IMR-90 (cell line): ENCODE measurements around the gene PRKACB. TPM values are rescaled to one million over a fixed set of nuclear protein-coding genes. Genes with fewer than 3 reads are reported as not detected.
A peak's percentile ranks its signal among the peaks of the same experiment; 100 is the strongest.
"Not testable (repeated sequence)": the region's sequence is repeated elsewhere in the genome, so short reads cannot be mapped to it uniquely, and the experiment has no call there.

Experiments
- ATAC-seq: fragments of 200-7000 bp; cut with Tn5 transposase; 2 replicates; pipeline ENCODE4 v1.9.1; 2020; ENCODE audit warnings: low read depth, mild to moderate bottlenecking, moderate library complexity
- BruUV-seq: library from RNA; stranded (reverse); fragments of 400-500 nt; replicated peaks from 2 replicates; lab custom pipeline; 2021; lab: Mats Ljungman, UMichigan
- CTCF ChIA-PET: fragments of 300-600 bp; formaldehyde crosslinking; extraction: SDS; loops from one replicate; lab custom pipeline; 2021; ENCODE audit warnings: antibody characterized with exemption; lab: Yijun Ruan, JAX
- POLR2A ChIA-PET: fragments of 300-600 bp; sonication (Branson Sonifier 250); formaldehyde crosslinking; loops from one replicate; lab custom pipeline; 2022; ENCODE audit warnings: antibody characterized with exemption; ENCODE audit not compliant: unreplicated experiment; lab: Charles Lee
- DNase-seq: peaks from one replicate; pipeline ENCODE4 v3.0.0; 2013
- H2AFZ ChIP-seq: replicated peaks from 2 replicates; pipeline ENCODE3; 2013; ENCODE audit warnings: low read length, mild to moderate bottlenecking; ENCODE audit not compliant: poor library complexity
- H2AK5ac ChIP-seq: 2 replicates; pipeline ENCODE4 v1.6.1; 2013; ENCODE audit warnings: low read depth, low read length, inconsistent platforms
- H2AK9ac ChIP-seq: replicated peaks from 2 replicates; pipeline ENCODE3; 2013; ENCODE audit warnings: mild to moderate bottlenecking, low read depth, low read length, moderate library complexity; ENCODE audit not compliant: poor library complexity
- H2BK120ac ChIP-seq: 2 replicates; pipeline ENCODE4 v1.6.1; 2013; ENCODE audit warnings: low read depth, low read length, inconsistent platforms
- H2BK15ac ChIP-seq: 3 replicates; pipeline ENCODE4 v1.6.1; 2013; ENCODE audit warnings: low read depth, low read length, inconsistent platforms
- H2BK20ac ChIP-seq: 2 replicates; pipeline ENCODE4 v1.6.1; 2013; ENCODE audit warnings: low read depth, mild to moderate bottlenecking, inconsistent platforms, low read length, moderate library complexity
- H2BK5ac ChIP-seq: 2 replicates; pipeline ENCODE4 v1.6.1; 2013; ENCODE audit warnings: mild to moderate bottlenecking, low read depth, low read length, inconsistent platforms; ENCODE audit not compliant: poor library complexity, severe bottlenecking
- H3K14ac ChIP-seq: replicated peaks from 2 replicates; pipeline ENCODE4 v1.6.1; 2013; ENCODE audit warnings: low read depth, low read length, inconsistent platforms
- H3K18ac ChIP-seq: 2 replicates; pipeline ENCODE4 v1.6.1; 2013; ENCODE audit warnings: low read depth, low read length, control low read depth
- H3K23ac ChIP-seq: 2 replicates; pipeline ENCODE4 v1.6.1; 2013; ENCODE audit warnings: low read depth, low read length, inconsistent platforms
- H3K27ac ChIP-seq: 2 replicates; pipeline ENCODE4 v1.5.1; 2013; ENCODE audit warnings: mild to moderate bottlenecking, control low read depth, low read length; ENCODE audit not compliant: insufficient read depth
- H3K27me3 ChIP-seq: 2 replicates; pipeline ENCODE4 v1.6.1; 2013; ENCODE audit warnings: low read length; ENCODE audit not compliant: control insufficient read depth, insufficient read depth
- H3K36me3 ChIP-seq: 2 replicates; pipeline ENCODE4 v1.6.1; 2013; ENCODE audit warnings: low read length, mixed read lengths; ENCODE audit not compliant: control insufficient read depth, insufficient read depth
- H3K4ac ChIP-seq: 2 replicates; pipeline ENCODE4 v1.6.1; 2013; ENCODE audit warnings: low read depth, low read length, inconsistent platforms
- H3K4me1 ChIP-seq: 2 replicates; pipeline ENCODE4 v1.6.1; 2013; ENCODE audit warnings: low read length, mixed read lengths; ENCODE audit not compliant: control insufficient read depth, insufficient read depth
- H3K4me2 ChIP-seq: 2 replicates; pipeline ENCODE4 v1.6.1; 2013; ENCODE audit warnings: low read depth, mild to moderate bottlenecking, control low read depth, low read length, moderate library complexity
- H3K4me3 ChIP-seq: 2 replicates; pipeline ENCODE4 v1.5.1; 2013; ENCODE audit warnings: low read depth, mild to moderate bottlenecking, control low read depth, low read length, moderate library complexity; ENCODE audit not compliant: insufficient read depth
- H3K56ac ChIP-seq: 2 replicates; pipeline ENCODE4 v1.6.1; 2013; ENCODE audit warnings: low read length, inconsistent platforms; ENCODE audit not compliant: insufficient read depth; ENCODE audit errors: extremely low read depth
- H3K79me1 ChIP-seq, 2 experiments: 2 replicates each; pipeline ENCODE4 v1.6.1; 2013; ENCODE audit warnings: low read length in 2 of 2, inconsistent platforms in 1 of 2, low read depth in 1 of 2
- H3K9ac ChIP-seq: 2 replicates; pipeline ENCODE4 v1.6.1; 2013; ENCODE audit warnings: low read depth, low read length, control low read depth
- H3K9me1 ChIP-seq: 2 replicates; pipeline ENCODE4 v1.6.1; 2013; ENCODE audit warnings: low read length, inconsistent platforms; ENCODE audit not compliant: insufficient read depth
- H3K9me3 ChIP-seq: 2 replicates; pipeline ENCODE4 v1.6.1; 2013; ENCODE audit warnings: low read length; ENCODE audit not compliant: control insufficient read depth, insufficient read depth
- H4K20me1 ChIP-seq: 2 replicates; pipeline ENCODE4 v1.6.1; 2013; ENCODE audit warnings: low read length, inconsistent platforms; ENCODE audit not compliant: insufficient read depth
- H4K5ac ChIP-seq: 2 replicates; pipeline ENCODE4 v1.6.1; 2013; ENCODE audit warnings: mild to moderate bottlenecking, low read depth, low read length, control low read depth
- H4K8ac ChIP-seq, 2 experiments: 2 replicates each; pipeline ENCODE4 v1.6.1; 2013; ENCODE audit warnings: low read depth in 2 of 2, low read length in 2 of 2, control low read depth in 1 of 2, inconsistent platforms in 1 of 2
- H4K91ac ChIP-seq: 2 replicates; pipeline ENCODE4 v1.6.1; 2013; ENCODE audit warnings: low read depth, low read length, inconsistent platforms; ENCODE audit not compliant: insufficient read depth
- FOS ChIP-seq: fragments of 150-350 bp; IDR thresholded peaks from 2 replicates; pipeline ENCODE4 v1.6.1; 2016; ENCODE audit warnings: low read depth, low read length
- RCOR1 ChIP-seq: IDR thresholded peaks from 2 replicates; pipeline ENCODE4 v1.6.1; 2012; ENCODE audit warnings: mild to moderate bottlenecking, low read length, improper control_type of control experiment; ENCODE audit not compliant: insufficient replicate concordance
- RFX5 ChIP-seq: IDR thresholded peaks from 2 replicates; pipeline ENCODE4 v1.8.0; 2012; ENCODE audit warnings: low read depth, mild to moderate bottlenecking, low read length, moderate library complexity
- SMC3 ChIP-seq: fragments of 150-350 bp; IDR thresholded peaks from 2 replicates; pipeline ENCODE4 v1.6.1; 2016; ENCODE audit warnings: low read depth, mild to moderate bottlenecking, antibody characterized with exemption, low read length, moderate library complexity
- USF2 ChIP-seq: fragments of 150-350 bp; IDR thresholded peaks from 2 replicates; pipeline ENCODE4 v1.6.1; 2017; ENCODE audit warnings: mild to moderate bottlenecking, antibody characterized with exemption, low read length, low read depth
- WGBS, 2 experiments: methylation state at CpG; one replicate each; pipeline versions ENCODE4 v1.1.5 to v1.1.7; 2013; ENCODE audit warnings: missing lambda C conversion rate in 2 of 2; ENCODE audit not compliant: insufficient read length in 1 of 2; ENCODE audit errors: extremely low coverage in 2 of 2; 5-methylcytosine and 5-hydroxymethylcytosine counted together
- dilution Hi-C: fragments of 300-500 bp; cut with HindIII; formaldehyde crosslinking; loops from one replicate; pipeline ENCODE4 v1.14.3; 2018; ENCODE audit warnings: low sequenced_read_pairs; ENCODE audit not compliant: unreplicated experiment
- in situ Hi-C: fragments of 300-500 bp; cut with MboI; formaldehyde crosslinking; loops from 3 replicates; pipeline ENCODE4 v1.14.3; 2019; ENCODE audit warnings: low sequenced_read_pairs, inconsistent platforms, mixed read lengths
- intact Hi-C: fragments of 100-400 bp; cut with micrococcal nuclease; formaldehyde crosslinking; loops from 2 replicates; pipeline ENCODE4 v1.10.0; 2022
- polyA plus RNA-seq, 3 experiments: library from polyadenylated mRNA; depleted of rRNA; stranded (reverse); fragments of >200 nt; gene quantifications; 2 replicates each; pipeline ENCODE4 v1.2.3, GENCODE V29; 2012; ENCODE audit warnings: low replicate concordance in 1 of 3
- total RNA-seq: library from RNA; depleted of rRNA; stranded (reverse); fragments of >200 nt; gene quantifications from 2 replicates; pipeline ENCODE4 v1.2.3, GENCODE V29; 2012

PRKACB gene
- total and polyA plus RNA-seq, 2 of the 4 experiments (the other 2 are of a cell fraction): 8.2 to 8.3 TPM

- Histone ChIP-seq H3K9me1 (no peaks in the 10 kb centered on the region), H2BK5ac (peak overlapping the region; percentile 76), H3K4me2 (no peak overlapping the region), H3K9me3 (peaks cover 11% of the 10 kb centered on the region; the same call in 1 of the 2 replicates), H4K8ac (no peak overlapping the region; a peak in 1 of 4 replicates), H3K4me3 (no peak overlapping the region), H2AFZ (no peak overlapping the region), H4K5ac (no peak overlapping the region), H3K18ac (no peak overlapping the region), H4K91ac (no peak overlapping the region), H3K27me3 (no peaks in the 10 kb centered on the region), H3K9ac (no peak overlapping the region), H3K14ac (no peak overlapping the region), H2AK9ac (no peak overlapping the region), H2BK120ac (no peak overlapping the region), H2BK15ac (no peak overlapping the region), H3K23ac (no peak overlapping the region), H3K27ac (no peak overlapping the region), H3K4me1 (peaks cover 3% of the 10 kb centered on the region; the same call in 1 of the 2 replicates), H4K20me1 (no peaks in the 10 kb centered on the region), H3K4ac (no peak overlapping the region), H2BK20ac (no peak overlapping the region), H3K56ac (no peak overlapping the region), H3K36me3 (no peaks in the 10 kb centered on the region), H3K79me1 (no peaks in the 10 kb centered on the region), H2AK5ac (no peak overlapping the region)
- WGBS, 2 experiments: no CpG with 5 or more reads among the region's 1 CpG
- in situ Hi-C loops (no loop called here), dilution Hi-C loops (no loop called here), intact Hi-C loops (loop anchor here (10.0 kb wide), 1 partner anchor 71 kb away; no protein-coding TSS in a partner anchor)
- BruUV-seq: no TSS peak
- TF ChIP-seq USF2: no peak
- TF ChIP-seq FOS: peak; percentile 64; the same call in 1 of the 2 replicates
- no peak for TF ChIP-seq SMC3
- no peak for TF ChIP-seq RFX5
- no peak for TF ChIP-seq RCOR1
- ATAC-seq: peak; percentile 75
- ChIA-PET POLR2A (no interaction called here), CTCF (interaction anchor here (0.7 kb wide), 1 partner anchor 783 kb away, joined by 3 read pairs; no protein-coding TSS in a partner anchor)
- DNase-seq: peak; percentile 94
Measured at GRCh38 chr1:84286071-84286470, 142.0 kb downstream of the PRKACB start.

- H3K4me1 ChIP-seq, BruUV-seq, H3K14ac ChIP-seq, H2AK5ac ChIP-seq, H4K5ac ChIP-seq, CTCF ChIA-PET, H2BK20ac ChIP-seq, H3K4me2 ChIP-seq, H4K8ac ChIP-seq, H3K9me1 ChIP-seq, H4K91ac ChIP-seq, dilution Hi-C loops, H2AK9ac ChIP-seq, H3K9ac ChIP-seq, H4K20me1 ChIP-seq, H3K18ac ChIP-seq, H3K79me1 ChIP-seq, ATAC-seq, H2BK15ac ChIP-seq, in situ Hi-C loops, H2BK5ac ChIP-seq, H3K27ac ChIP-seq, H2AFZ ChIP-seq, H3K4ac ChIP-seq, H3K4me3 ChIP-seq, H2BK120ac ChIP-seq, H3K23ac ChIP-seq, H3K27me3 ChIP-seq, H3K36me3 ChIP-seq, H3K56ac ChIP-seq, DNase-seq: not testable (repeated sequence)
- peaks cover 11% of the 10 kb centered on the region; the same call in 1 of the 2 replicates for H3K9me3 ChIP-seq
- intact Hi-C loops: loop anchor here (10.0 kb wide), 1 partner anchor 73 kb away; no protein-coding TSS in a partner anchor
- POLR2A ChIA-PET: interaction anchor here (0.6 kb wide), 1 partner anchor 10 kb away, joined by 4 read pairs; no protein-coding TSS in a partner anchor
- WGBS, 2 experiments: 100% methylated on average over 1 of the region's 3 CpGs; no CpG with 5 or more reads in 1 of the 2 experiments
Measured at GRCh38 chr1:84287389-84287788, 143.3 kb downstream of the PRKACB start.
